ENCODE measurements around the gene RAB4A. TPM values are rescaled to one million over a fixed set of nuclear protein-coding genes. Genes with fewer than 3 reads are reported as not detected.

Gene RAB4A
- total and polyA plus RNA-seq, 3 donors from 2014 or later, result 27.2 to 55.1 (median 30.2) TPM

GRCh38 chr1:229352975-229353374 is 82.1 kb downstream of the RAB4A start:
- Histone ChIP-seq H3K36me3 (ENCODE audit: low read depth, missing control alignments) (no peaks in the 10 kb centered on the region), H3K27me3 (no peaks in the 10 kb centered on the region), H3K27ac (no peak overlapping the region), H3K4me3 (no peak overlapping the region), H3K4me1 (no peaks in the 10 kb centered on the region), H3K9me3 (no peaks in the 10 kb centered on the region)
- no peak for DNase-seq
- 89 to 95% methylated on average over 2 of the region's 2 CpGs for WGBS, 2 donors
- TF ChIP-seq POLR2A (IDR thresholded peaks at IDR 0.05), result no peak
- TF ChIP-seq, protein P1, sequence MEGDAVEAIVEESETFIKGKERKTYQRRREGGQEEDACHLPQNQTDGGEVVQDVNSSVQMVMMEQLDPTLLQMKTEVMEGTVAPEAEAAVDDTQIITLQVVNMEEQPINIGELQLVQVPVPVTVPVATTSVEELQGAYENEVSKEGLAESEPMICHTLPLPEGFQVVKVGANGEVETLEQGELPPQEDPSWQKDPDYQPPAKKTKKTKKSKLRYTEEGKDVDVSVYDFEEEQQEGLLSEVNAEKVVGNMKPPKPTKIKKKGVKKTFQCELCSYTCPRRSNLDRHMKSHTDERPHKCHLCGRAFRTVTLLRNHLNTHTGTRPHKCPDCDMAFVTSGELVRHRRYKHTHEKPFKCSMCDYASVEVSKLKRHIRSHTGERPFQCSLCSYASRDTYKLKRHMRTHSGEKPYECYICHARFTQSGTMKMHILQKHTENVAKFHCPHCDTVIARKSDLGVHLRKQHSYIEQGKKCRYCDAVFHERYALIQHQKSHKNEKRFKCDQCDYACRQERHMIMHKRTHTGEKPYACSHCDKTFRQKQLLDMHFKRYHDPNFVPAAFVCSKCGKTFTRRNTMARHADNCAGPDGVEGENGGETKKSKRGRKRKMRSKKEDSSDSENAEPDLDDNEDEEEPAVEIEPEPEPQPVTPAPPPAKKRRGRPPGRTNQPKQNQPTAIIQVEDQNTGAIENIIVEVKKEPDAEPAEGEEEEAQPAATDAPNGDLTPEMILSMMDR (IDR thresholded peaks at IDR 0.05), result no peak
- intact Hi-C loops (cut with DNase I; ENCODE audit: low total_unique reads), result no loop called here

DNA sequence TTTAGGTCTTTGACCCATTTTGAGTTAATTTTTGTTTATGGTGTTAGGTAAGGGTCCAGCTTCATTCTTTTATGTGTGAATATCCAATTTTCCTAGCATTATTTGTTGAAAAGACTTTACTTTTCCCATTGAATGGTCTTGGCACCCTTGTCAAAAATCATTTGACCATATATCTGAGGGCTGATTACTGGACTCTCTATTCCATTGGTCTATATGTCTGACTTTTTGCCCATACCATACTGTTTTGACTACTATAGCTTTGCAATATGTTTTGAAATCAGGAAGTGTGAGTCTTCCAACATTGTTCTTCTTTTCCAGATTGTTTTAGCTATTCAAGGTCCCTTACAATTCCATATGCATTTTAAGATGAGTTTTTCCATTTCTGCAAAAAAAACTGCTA is 83.3 kb downstream of the RAB4A start:
- Histone ChIP-seq H3K9me3 (no peaks in the 10 kb centered on the region), H3K4me1 (no peaks in the 10 kb centered on the region), H3K36me3 (ENCODE audit: low read depth, missing control alignments) (no peaks in the 10 kb centered on the region), H3K27me3 (no peaks in the 10 kb centered on the region), H3K27ac (no peak overlapping the region), H3K4me3 (no peak overlapping the region)
- DNase-seq, result no peak
- intact Hi-C loops (cut with DNase I; ENCODE audit: low total_unique reads), result no loop called here
- TF ChIP-seq, protein P1 (IDR thresholded peaks at IDR 0.05), result no peak
- TF ChIP-seq POLR2A (IDR thresholded peaks at IDR 0.05), result no peak

Other genes starting within 250 kb of the RAB4A start
- 1 to 10 TPM; 3.7 to 4.1 TPM for gene CCSAP, start 71.9 kb downstream of the RAB4A start, total RNA-seq
- gene CCSAP, start 71.9 kb downstream of the RAB4A start, polyA plus RNA-seq (ENCODE audit: insufficient read depth, low read depth, low replicate concordance), result 3.2 TPM
- 1 to 10 TPM in 1 of 2 donors, under 1 TPM in 1; 0.94 to 1.2 TPM for gene ACTA1, start 163.0 kb downstream of the RAB4A start, total RNA-seq
- gene ACTA1, start 163.0 kb downstream of the RAB4A start, polyA plus RNA-seq (ENCODE audit: insufficient read depth, low read depth, low replicate concordance), result 136 TPM
- gene NUP133, start 237.2 kb downstream of the RAB4A start, total RNA-seq, result 10 to 100 TPM; 46.5 to 60.9 TPM
- 26.5 TPM for gene NUP133, start 237.2 kb downstream of the RAB4A start, polyA plus RNA-seq (ENCODE audit: insufficient read depth, low read depth, low replicate concordance)